Psoas muscle (tissue), 8 donors: ENCODE measurements around the gene CCDC28A. TPM values are rescaled to one million over a fixed set of nuclear protein-coding genes. Genes with fewer than 3 reads are reported as not detected.
A peak's percentile ranks its signal among the peaks of the same experiment; 100 is the strongest.

Source experiments
- ATAC-seq, 4 donors: fragments of 200-7000 bp; cut with Tn5 transposase; one replicate each; pipeline ENCODE4 v1.9.1; 2020; ENCODE audit warnings: moderate library complexity in 3 of 4, mild to moderate bottlenecking in 2 of 4
- DNase-seq, 2 donors: peaks; one replicate each; pipeline ENCODE4 v3.0.0-alpha.2; 2020
- H3K27ac ChIP-seq: fragments of 200-600 bp; one replicate; pipeline ENCODE4 v1.8.0; 2022
- H3K27me3 ChIP-seq, 3 donors: fragments of 200-600 bp in 1 of 3; one replicate each; pipeline versions ENCODE4 v1.6.1 to v1.8.0; 2013 to 2022; ENCODE audit warnings: low read length in 2 of 3, mild to moderate bottlenecking in 2 of 3, moderate library complexity in 1 of 3; ENCODE audit not compliant: insufficient read depth in 3 of 3
- H3K36me3 ChIP-seq, 2 donors: fragments of 200-600 bp in 1 of 2; one replicate each; pipeline versions ENCODE4 v1.6.1 to v1.8.0; 2013 to 2022; ENCODE audit warnings: low read depth in 1 of 2, mild to moderate bottlenecking in 1 of 2, moderate library complexity in 1 of 2; ENCODE audit not compliant: insufficient read depth in 1 of 2
- H3K4me1 ChIP-seq: fragments of 200-600 bp; one replicate; pipeline ENCODE4 v1.8.0; 2022
- H3K4me3 ChIP-seq: fragments of 200-600 bp; one replicate; pipeline ENCODE4 v1.8.0; 2022; ENCODE audit warnings: mild to moderate bottlenecking
- H3K9me3 ChIP-seq: fragments of 200-600 bp; one replicate; pipeline ENCODE4 v1.8.0; 2022
- WGBS, 3 donors: extraction: QIAGEN DNeasy Blood & Tissue Kit; methylation state at CpG; one replicate each; pipeline versions ENCODE4 v1.1.6 to v1.1.7; 2013; 5-methylcytosine and 5-hydroxymethylcytosine counted together
- intact Hi-C, 2 donors: fragments of 100-400 bp; cut with DNase I; formaldehyde crosslinking; loops; one replicate each; pipeline versions ENCODE4 v1.11.0 to v1.14.2; 2022
- polyA plus RNA-seq, 3 donors: library from polyadenylated mRNA; stranded (reverse); fragments of 200-250 nt; gene quantifications; one replicate each; pipeline ENCODE4 v1.2.3, GENCODE V29; 2013
- total RNA-seq, 4 donors: library from RNA; stranded (reverse); fragmentation: NEBNext Ultra II Directional in 2 of 4; extraction: Animal tissue kit (Norgen Biotek cat#: 25700) in 2 of 4; gene quantifications; one replicate each; pipeline versions ENCODE4 v1.2.1 to v1.2.4, GENCODE V29; 2021 to 2023
- TF ChIP-seq, protein P1 (sequence below): fragments of 200-600 bp; IDR thresholded peaks from one replicate; pipeline ENCODE4 v1.8.0; 2022; ENCODE audit warnings: antibody characterized with exemption
- donor health status: healthy with polysubstance abuse.
- donor health status: DM: no; HTN: no; CAD: no; lungs with moderate emphysema.
- donor health status: Bipolar disorder and iron deficiency.
- donor health status: healthy.
- donor health status: DM: yes; HTN: yes; CAD: no.
- donor health status: DM: no; HTN: no; CAD: no.
- donor health status: DM: no; HTN: no; CAD: no.
- donor health status: DM: yes; HTN: yes; CAD: no.

The CCDC28A gene
- total and polyA plus RNA-seq, 7 donors = 4.7 to 6.7 (median 5.3) TPM

DNA sequence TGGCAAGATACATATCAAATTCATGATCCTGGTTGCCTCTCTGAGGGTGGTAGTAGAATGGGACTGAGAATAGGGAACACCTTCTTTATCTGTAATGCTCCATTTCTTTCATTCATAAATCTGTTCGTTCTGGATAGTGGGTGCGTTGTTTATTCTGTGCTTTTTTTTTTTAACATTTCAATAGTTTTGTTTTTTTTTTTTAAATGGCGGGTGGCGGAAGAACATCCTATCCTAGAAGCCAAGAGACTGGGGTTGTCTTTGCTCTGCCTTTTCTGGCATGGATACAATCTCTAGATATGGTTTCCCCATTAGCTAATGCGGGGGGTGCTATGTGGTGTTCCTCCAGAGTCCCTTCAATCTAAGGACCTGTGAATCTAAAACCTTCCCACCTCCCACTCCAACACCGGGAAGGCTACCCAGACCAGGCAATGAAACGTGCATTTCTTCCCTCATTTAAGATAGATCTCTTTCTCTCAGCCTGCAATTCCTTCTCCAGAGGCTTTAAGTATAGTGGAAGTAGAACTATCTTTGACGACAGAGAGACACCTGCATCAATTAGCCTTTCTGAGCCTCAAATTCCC, 883 bp upstream of the CCDC28A start:
- no peaks in the 10 kb centered on the region for H3K9me3 ChIP-seq
- peak overlapping the region; percentile 92 for H3K27ac ChIP-seq
- ATAC-seq (no peak), DNase-seq (no peak)
- peak overlapping the region; percentile 87 for H3K4me3 ChIP-seq
- WGBS, 3 donors = 15 to 18% (median 18%) methylated on average over 8 of the region's 8 CpGs
- TF ChIP-seq, protein P1, sequence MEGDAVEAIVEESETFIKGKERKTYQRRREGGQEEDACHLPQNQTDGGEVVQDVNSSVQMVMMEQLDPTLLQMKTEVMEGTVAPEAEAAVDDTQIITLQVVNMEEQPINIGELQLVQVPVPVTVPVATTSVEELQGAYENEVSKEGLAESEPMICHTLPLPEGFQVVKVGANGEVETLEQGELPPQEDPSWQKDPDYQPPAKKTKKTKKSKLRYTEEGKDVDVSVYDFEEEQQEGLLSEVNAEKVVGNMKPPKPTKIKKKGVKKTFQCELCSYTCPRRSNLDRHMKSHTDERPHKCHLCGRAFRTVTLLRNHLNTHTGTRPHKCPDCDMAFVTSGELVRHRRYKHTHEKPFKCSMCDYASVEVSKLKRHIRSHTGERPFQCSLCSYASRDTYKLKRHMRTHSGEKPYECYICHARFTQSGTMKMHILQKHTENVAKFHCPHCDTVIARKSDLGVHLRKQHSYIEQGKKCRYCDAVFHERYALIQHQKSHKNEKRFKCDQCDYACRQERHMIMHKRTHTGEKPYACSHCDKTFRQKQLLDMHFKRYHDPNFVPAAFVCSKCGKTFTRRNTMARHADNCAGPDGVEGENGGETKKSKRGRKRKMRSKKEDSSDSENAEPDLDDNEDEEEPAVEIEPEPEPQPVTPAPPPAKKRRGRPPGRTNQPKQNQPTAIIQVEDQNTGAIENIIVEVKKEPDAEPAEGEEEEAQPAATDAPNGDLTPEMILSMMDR = no peak
- intact Hi-C loops = no loop called here
- H3K27me3 ChIP-seq = no peaks in the 10 kb centered on the region
- H3K36me3 ChIP-seq = peaks cover 0 to 23% of the 10 kb centered on the region in 2 donors
- peaks cover 16% of the 10 kb centered on the region for H3K4me1 ChIP-seq

DNA sequence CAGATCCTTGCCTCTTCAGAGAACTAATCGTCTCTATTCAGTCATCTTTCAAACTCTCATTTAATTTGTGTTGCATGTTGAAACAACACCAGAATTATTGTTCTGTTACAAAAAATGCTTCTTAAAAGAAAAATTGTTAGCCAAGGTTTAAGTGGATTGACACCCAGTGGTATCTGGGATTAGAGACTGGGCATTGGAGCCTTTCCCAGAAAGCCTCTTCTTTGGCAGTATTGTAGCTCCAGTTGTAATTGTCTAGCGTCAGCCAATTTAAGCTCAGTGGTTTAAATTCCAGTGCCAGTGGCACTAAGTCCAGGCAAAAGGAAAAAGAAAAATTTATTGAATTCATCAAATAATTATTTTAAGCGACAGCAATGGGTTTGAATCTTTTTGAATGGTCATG, 801 bp downstream of the CCDC28A start:
- intact Hi-C loops = no loop called here
- TF ChIP-seq, protein P1 = no peak
- H3K27ac ChIP-seq = peak overlapping the region; percentile 92

DNA sequence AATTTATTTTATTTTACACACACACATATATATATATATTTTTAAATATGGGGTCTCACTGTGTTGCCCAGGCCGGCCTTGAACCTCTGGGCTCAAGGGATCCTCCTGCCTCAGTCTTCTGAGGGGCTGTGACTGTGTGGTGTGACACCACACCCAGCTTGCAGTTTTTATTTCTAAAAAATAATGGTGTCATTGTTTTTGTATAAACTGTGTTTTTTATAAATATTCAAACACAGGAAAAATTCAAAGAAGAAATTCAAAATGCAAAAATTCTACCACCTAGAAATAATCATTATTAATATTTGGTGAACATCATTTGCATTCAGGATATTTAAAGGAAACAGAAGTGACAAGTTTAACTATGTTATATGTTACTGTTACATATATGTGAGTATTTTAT, 3.1 kb downstream of the CCDC28A start:
- H3K36me3 ChIP-seq = peaks cover 0 to 57% of the 10 kb centered on the region in 2 donors
- ATAC-seq (no peak), DNase-seq (no peak)
- intact Hi-C loops = no loop called here
- 89 to 100% (median 97%) methylated on average over 1 of the region's 1 CpG for WGBS, 3 donors
- peaks cover 16% of the 10 kb centered on the region for H3K4me1 ChIP-seq
- H3K9me3 ChIP-seq = no peaks in the 10 kb centered on the region
- no peaks in the 10 kb centered on the region for H3K27me3 ChIP-seq
- TF ChIP-seq, protein P1 = no peak
- no peak overlapping the region for H3K27ac ChIP-seq
- no peak overlapping the region for H3K4me3 ChIP-seq

More for the DNA sequence above, 801 bp downstream of the CCDC28A start:
- no peak for ATAC-seq
- Histone ChIP-seq H3K9me3 (no peaks in the 10 kb centered on the region), H3K36me3 (peaks cover 0 to 36% of the 10 kb centered on the region in 2 donors), H3K4me3 (peak overlapping the region; percentile 87), H3K27me3 (no peaks in the 10 kb centered on the region), H3K4me1 (peaks cover 16% of the 10 kb centered on the region)
- WGBS, 3 donors = 10 to 15% (median 12%) methylated on average over 3 of the region's 3 CpGs
- DNase-seq = no peak

DNA sequence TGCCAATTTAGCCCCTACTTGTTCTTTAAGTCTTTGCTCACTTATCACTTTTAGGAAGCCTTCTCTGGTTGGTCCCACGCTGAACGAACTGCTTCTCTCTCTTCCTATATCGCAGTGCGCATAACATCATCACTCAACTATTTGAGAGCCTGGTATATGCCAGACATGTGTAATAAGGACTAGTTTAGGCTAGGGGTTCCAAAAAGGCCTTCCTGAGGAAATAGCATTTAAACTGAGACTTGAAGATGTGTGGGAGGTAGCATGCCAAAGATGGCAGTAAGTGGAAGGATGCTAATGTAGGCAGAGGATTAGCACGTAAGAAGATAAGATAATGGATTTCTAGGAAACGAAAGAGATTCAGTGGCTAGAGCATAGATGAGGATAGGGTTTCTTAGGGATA, 4.8 kb downstream of the CCDC28A start:
- no peak overlapping the region for H3K4me3 ChIP-seq
- no peaks in the 10 kb centered on the region for H3K27me3 ChIP-seq
- DNase-seq (no peak), ATAC-seq (no peak)
- peaks cover 12% of the 10 kb centered on the region for H3K4me1 ChIP-seq
- no peak overlapping the region for H3K27ac ChIP-seq
- peaks cover 0 to 74% of the 10 kb centered on the region in 2 donors for H3K36me3 ChIP-seq
- TF ChIP-seq, protein P1 = no peak
- H3K9me3 ChIP-seq = no peaks in the 10 kb centered on the region
- WGBS, 3 donors = 89 to 92% (median 91%) methylated on average over 6 of the region's 6 CpGs
- intact Hi-C loops = no loop called here

DNA sequence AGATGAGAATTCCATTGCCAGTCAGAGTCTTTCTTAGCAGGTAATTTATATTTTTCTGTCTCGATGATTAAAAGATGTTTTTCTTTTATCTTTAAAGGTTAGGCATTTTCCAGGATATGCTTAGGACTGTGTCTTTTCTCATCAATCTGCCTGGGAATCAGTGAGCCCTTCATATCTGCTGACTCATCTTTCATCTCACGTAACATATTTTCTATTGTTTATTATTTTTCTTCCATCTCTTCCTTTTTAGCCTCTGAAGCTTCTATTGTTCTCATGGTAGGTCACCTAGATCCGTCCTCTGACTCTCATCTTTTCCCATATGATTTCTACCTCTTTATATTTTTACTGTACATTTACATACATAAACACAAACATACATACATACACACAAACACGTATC, 8.7 kb downstream of the CCDC28A start:
- intact Hi-C loops = no loop called here
- DNase-seq = no peak
- Histone ChIP-seq H3K4me1 (peaks cover 12% of the 10 kb centered on the region), H3K27me3 (no peaks in the 10 kb centered on the region), H3K9me3 (no peaks in the 10 kb centered on the region), H3K4me3 (no peak overlapping the region), H3K36me3 (peaks cover 0 to 88% of the 10 kb centered on the region in 2 donors), H3K27ac (no peak overlapping the region)
- 82 to 85% (median 84%) methylated on average over 4 of the region's 4 CpGs for WGBS, 3 donors
- ATAC-seq = no peak
- TF ChIP-seq, protein P1 = no peak
